ENCODE data around the gene GPR171. TPM values are rescaled to one million over a fixed set of nuclear protein-coding genes. Genes with fewer than 3 reads are reported as not detected.
A peak's percentile ranks its signal among the peaks of the same experiment; 100 is the strongest.

The GPR171 gene
- total and polyA plus RNA-seq, 2 experiments from 2014 or later, result 0.51 TPM; not detected in 1

- Histone ChIP-seq H3K4me1 (ENCODE audit: insufficient read depth) (peaks cover 4% of the 10 kb centered on the region), H4K20me1 (ENCODE audit: insufficient read depth, poor library complexity, severe bottlenecking) (no peaks in the 10 kb centered on the region), H3K36me3 (replicated peaks; ENCODE audit: insufficient read depth, low read depth) (no peaks in the 10 kb centered on the region), H3K27me3 (no peaks in the 10 kb centered on the region), H3K9me2 (replicated peaks; ENCODE audit: insufficient read depth) (no peaks in the 10 kb centered on the region), H2AFZ (no peak overlapping the region), H3K9me3 (ENCODE audit: low read depth) (no peaks in the 10 kb centered on the region), H3K79me2 (no peaks in the 10 kb centered on the region), H3K27ac (no peak overlapping the region), H3K4me3 (no peak overlapping the region), H3K4me2 (no peak overlapping the region)
- TF ChIP-seq CTCF (IDR thresholded peaks at IDR 0.05; ENCODE audit: poor library complexity), result no peak
- TF ChIP-seq EZH2 (IDR thresholded peaks at IDR 0.05; ENCODE audit: borderline replicate concordance), result no peak
- TF ChIP-seq EZH2phosphoT487 (IDR thresholded peaks at IDR 0.05; ENCODE audit: low read depth, severe bottlenecking, unreplicated experiment), result no peak
- no peak for DNase-seq (ENCODE audit: low spot score)
- 88% methylated on average over 4 of the region's 4 CpGs for WGBS (ENCODE audit: low lambda C conversion rate, missing lambda C conversion rate)
Observed at GRCh38 chr3:151213151-151213550, 10.1 kb upstream of the GPR171 start.

- peak; percentile 43 for DNase-seq (ENCODE audit: low spot score)
- Histone ChIP-seq H2AFZ (no peak overlapping the region), H3K27ac (peak overlapping the region; percentile 18), H3K27me3 (no peaks in the 10 kb centered on the region), H3K36me3 (replicated peaks; ENCODE audit: insufficient read depth, low read depth) (no peaks in the 10 kb centered on the region), H3K9me3 (ENCODE audit: low read depth) (no peaks in the 10 kb centered on the region), H3K79me2 (no peaks in the 10 kb centered on the region), H3K4me1 (ENCODE audit: insufficient read depth) (peaks cover 4% of the 10 kb centered on the region), H3K9me2 (replicated peaks; ENCODE audit: insufficient read depth) (no peaks in the 10 kb centered on the region), H3K4me2 (peak overlapping the region; percentile 66), H3K4me3 (no peak overlapping the region), H4K20me1 (ENCODE audit: insufficient read depth, poor library complexity, severe bottlenecking) (no peaks in the 10 kb centered on the region)
- WGBS (ENCODE audit: low lambda C conversion rate, missing lambda C conversion rate), result 46% methylated on average over 4 of the region's 4 CpGs
- TF ChIP-seq EZH2phosphoT487 (IDR thresholded peaks at IDR 0.05; ENCODE audit: low read depth, severe bottlenecking, unreplicated experiment) (no peak), EZH2 (IDR thresholded peaks at IDR 0.05; ENCODE audit: borderline replicate concordance) (no peak), CTCF (IDR thresholded peaks at IDR 0.05; ENCODE audit: poor library complexity) (no peak)
Observed at GRCh38 chr3:151210676-151211381, 7.8 kb upstream of the GPR171 start.

- no peak overlapping the region for H3K4me3 ChIP-seq
- H3K27ac ChIP-seq, result peak overlapping the region; percentile 18
- peaks cover 4% of the 10 kb centered on the region for H3K4me1 ChIP-seq (ENCODE audit: insufficient read depth)
- H3K9me3 ChIP-seq (ENCODE audit: low read depth), result no peaks in the 10 kb centered on the region
- H4K20me1 ChIP-seq (ENCODE audit: insufficient read depth, poor library complexity, severe bottlenecking), result no peaks in the 10 kb centered on the region
- TF ChIP-seq EZH2phosphoT487 (IDR thresholded peaks at IDR 0.05; ENCODE audit: low read depth, severe bottlenecking, unreplicated experiment), result no peak
- no peak for TF ChIP-seq EZH2 (IDR thresholded peaks at IDR 0.05; ENCODE audit: borderline replicate concordance)
- TF ChIP-seq CTCF (IDR thresholded peaks at IDR 0.05; ENCODE audit: poor library complexity), result no peak
- no peaks in the 10 kb centered on the region for H3K9me2 ChIP-seq (replicated peaks; ENCODE audit: insufficient read depth)
- H3K79me2 ChIP-seq, result no peaks in the 10 kb centered on the region
- H2AFZ ChIP-seq, result no peak overlapping the region
- H3K36me3 ChIP-seq (replicated peaks; ENCODE audit: insufficient read depth, low read depth), result no peaks in the 10 kb centered on the region
- no peak overlapping the region for H3K4me2 ChIP-seq
- 92% methylated on average over 3 of the region's 3 CpGs for WGBS (ENCODE audit: low lambda C conversion rate, missing lambda C conversion rate)
- no peaks in the 10 kb centered on the region for H3K27me3 ChIP-seq
- DNase-seq (ENCODE audit: low spot score), result no peak
Observed at GRCh38 chr3:151209654-151210053, 6.6 kb upstream of the GPR171 start.
